Activated CD8-positive, alpha-beta memory T cell treated with anti-CD3 and anti-CD28 coated beads for 1 hour (primary cell): ENCODE data around the gene ABCC1.

ENCODE experiments used
- DNase-seq, 2 donors: peaks; one replicate each; pipeline ENCODE4 v3.0.0-alpha.2; 2020; ENCODE audit warnings: low read depth in 1 of 2; ENCODE audit errors: extremely low read depth in 1 of 2

The ABCC1 gene

DNA sequence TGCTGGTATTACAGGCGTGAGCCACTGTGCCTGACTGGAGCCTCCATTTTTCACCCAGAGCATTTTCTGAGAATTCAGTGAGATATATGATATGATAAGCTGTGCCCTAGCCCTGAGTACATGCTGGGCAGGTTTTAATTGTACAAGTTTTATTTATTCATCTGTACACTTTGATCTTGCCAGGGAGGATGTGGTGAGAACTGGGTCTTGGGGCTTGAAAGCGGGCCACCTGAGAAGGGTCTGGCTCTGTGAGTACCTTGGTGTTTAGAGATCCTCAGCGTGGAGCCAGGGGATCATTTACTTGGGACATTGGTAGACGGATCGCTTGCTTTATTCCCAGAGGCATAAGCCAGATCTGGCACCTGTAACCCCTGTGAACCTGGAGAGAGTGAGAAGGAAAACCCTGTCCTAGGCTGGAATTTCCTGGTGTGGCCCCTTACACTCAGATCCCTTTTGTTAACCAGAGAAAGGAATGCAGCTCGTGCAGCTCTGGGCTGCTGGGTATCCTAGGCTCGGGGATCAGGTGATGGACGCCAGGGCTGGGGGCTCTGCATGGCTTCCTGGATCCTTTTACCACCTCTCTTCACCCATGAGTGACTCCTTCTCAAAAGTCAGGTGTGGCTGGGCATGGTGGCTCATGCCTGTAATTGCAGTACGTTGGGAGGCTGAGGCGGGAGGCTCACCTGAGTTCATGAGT lies 91.9 kb downstream of the ABCC1 start:
- no peak for DNase-seq

GRCh38 chr16:16042076-16042475 lies 92.7 kb downstream of the ABCC1 start:
- no peak for DNase-seq

- no peak for DNase-seq
Observed at GRCh38 chr16:16045296-16045695, 95.9 kb downstream of the ABCC1 start.

DNA sequence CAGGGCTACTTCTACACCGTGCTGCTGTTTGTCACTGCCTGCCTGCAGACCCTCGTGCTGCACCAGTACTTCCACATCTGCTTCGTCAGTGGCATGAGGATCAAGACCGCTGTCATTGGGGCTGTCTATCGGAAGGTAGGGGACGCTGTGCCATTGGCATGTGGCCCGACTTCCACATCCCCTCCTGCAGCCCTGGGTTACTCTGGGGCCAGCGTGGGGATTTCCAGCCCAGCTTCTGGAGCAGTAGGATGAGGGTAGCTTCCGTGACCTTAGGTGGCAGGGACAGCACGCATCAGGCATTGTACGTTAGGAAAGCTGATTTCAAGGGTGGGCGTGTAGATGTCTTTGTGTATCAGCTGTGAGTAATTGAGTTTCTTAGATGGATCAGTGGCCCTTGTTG lies 96.5 kb downstream of the ABCC1 start:
- no peak for DNase-seq

DNA sequence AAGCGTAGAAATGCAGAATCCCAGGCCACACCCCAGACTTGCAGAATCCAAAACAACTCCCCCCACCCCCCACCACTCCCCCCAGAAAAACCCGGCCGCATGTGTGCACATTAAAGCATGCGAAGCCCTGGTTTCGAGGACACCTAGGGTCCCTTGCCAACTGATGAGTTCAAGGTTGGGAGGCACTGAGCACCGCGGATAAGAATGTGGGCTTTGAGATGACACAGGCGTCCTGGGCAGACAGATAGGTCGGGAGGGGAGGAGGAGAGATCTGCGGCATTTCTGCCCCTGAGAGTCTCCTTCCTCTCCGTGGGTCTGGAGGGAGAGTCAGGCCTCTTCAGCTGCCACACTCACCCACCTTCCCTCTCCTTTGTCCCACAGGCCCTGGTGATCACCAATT lies 98.3 kb downstream of the ABCC1 start:
- DNase-seq: no peak

DNA sequence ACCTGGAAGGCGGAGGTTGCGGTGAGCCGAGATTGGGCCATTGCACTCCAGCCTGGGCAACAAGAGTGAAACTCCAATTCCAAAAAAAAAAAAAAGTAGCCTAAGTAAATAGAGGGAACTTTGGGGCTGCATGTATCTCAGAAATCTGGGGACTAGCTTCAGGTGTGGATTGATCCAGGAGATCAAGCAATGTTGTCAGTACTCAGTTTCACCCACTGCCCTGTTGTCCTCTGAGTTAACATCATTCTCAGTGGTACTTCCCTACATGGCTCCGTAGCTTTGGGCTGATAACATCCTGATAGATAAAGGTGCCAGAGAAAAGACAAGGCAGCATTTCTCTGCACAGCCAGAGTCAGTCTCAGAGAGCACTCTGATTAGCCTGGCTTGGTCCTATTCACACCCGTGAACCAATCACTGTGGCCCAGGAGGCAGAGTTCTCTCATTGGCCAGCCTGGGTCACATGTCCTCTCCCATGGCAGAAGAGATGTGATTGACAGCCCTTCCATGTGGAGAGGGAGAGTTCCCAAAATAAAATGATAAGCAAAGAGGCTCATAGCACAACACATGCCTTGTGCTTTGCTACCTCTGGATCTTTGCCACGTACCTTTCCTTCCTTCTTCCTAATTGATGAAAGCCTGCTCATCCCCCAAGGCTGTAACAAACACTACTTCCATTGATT lies 99.6 kb downstream of the ABCC1 start:
- DNase-seq: no peak

DNA sequence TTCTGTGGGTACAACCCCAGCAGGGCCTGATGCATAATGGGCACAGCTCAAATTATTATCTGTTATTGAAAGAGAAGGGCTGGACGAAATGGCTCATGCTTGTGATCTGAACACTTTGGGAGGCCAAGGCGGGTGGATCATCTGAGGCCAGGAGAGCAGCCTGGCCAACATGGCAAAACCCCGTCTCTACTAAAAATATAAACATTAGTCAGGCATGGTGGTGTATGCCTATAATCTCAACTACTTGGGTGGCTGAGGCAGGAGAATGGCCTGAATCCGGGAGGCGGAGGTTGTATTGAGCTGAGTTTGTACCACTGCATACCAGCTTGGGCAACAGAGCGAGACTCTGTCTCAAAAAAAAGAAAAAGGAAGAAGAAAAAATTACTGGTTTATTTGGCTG lies 100.7 kb downstream of the ABCC1 start:
- DNase-seq: no peak

- DNase-seq: no peak
Observed at GRCh38 chr16:16051132-16051531, 101.7 kb downstream of the ABCC1 start.

- no peak for DNase-seq
Observed at GRCh38 chr16:16052916-16053315, 103.5 kb downstream of the ABCC1 start.

DNA sequence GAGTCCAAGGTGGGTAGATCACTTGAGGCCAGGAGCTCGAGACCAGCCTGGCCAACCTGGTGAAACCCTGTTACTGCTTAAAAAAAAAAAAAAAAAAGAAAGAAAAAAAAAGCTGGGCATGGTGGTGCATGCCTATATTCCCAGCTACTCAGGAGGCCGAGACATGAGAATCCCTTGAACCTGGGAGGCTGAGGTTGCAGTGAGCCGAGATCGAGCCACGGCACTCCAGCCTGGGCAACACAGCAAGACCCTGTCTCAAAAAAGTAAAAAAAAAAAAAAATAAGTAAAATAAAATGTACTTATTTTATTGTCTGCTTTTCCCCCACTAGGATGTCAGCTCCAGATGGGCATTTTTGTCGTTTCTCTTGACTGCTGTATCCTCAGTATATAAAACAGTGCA lies 107.7 kb downstream of the ABCC1 start:
- no peak for DNase-seq

- DNase-seq: no peak
Observed at GRCh38 chr16:16059160-16059559, 109.7 kb downstream of the ABCC1 start.

GRCh38 chr16:16059895-16060590 lies 110.6 kb downstream of the ABCC1 start:
- DNase-seq: no peak

DNA sequence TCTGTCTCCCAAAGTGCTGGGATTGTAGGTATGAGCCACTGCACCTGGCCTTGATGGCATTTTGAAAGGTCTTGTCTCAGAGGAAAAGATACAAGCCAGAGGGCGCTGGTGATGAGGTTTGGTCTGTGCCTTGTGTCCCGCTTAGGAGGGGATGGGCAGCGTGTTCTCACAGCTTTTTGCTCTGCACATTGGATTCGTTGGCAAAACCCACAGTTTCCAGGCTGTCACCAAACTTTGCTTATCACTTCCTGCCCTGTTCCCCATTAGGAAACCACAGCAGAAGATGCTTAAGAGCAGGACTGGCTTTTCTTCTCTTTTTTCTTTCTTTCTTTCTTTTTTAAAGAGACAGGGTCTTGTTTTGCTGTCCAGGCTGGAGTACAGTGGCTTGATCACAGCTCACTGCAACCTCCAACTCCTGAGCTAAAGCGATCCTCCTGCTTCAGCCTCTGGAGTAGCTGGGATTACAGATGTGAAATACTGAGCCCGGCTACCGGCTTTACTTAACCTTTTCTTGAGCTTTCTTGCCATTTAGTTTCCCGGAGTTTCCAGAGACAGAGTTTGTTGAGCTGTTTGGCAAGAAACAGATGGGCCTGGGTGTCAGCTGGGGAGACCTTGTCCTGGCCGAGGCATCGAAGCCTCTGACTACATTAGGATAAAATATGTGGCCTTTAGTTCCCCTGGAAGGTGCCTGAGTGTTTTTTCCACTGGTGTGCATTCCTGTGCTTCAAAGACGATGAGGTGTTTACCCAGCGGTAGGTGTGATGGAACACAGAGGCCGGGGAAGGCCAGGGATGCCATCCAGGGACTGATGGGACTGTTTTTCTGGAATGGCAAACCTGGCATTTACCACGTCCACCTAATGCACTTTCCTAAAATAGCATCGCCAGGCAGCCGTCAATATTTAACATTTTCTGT lies 112.9 kb downstream of the ABCC1 start:
- DNase-seq: no peak

DNA sequence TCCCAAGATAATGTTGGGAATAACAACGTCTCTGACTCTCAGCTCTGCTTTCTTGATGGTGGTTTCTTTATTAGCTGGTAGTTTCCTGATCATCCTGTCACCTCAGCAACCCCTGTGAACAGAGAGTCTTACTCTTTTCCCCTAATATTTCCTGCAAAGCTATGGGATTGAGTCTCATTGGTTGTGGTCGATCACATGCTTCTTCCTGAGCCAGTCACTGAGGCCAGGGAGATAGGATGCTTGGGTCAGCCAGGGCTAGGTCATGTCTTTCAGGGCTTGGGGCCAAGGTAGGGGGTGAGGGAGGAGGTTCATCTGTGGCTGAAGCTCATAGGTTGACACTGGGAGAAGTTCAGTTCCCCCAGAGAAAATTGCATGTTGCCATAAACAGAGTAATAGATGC lies 114.3 kb downstream of the ABCC1 start:
- no peak for DNase-seq

GRCh38 chr16:16064874-16065384 lies 115.5 kb downstream of the ABCC1 start:
- no peak for DNase-seq

GRCh38 chr16:16067127-16067526 lies 117.7 kb downstream of the ABCC1 start:
- no peak for DNase-seq

GRCh38 chr16:16071631-16072244 lies 122.3 kb downstream of the ABCC1 start:
- no peak for DNase-seq

DNA sequence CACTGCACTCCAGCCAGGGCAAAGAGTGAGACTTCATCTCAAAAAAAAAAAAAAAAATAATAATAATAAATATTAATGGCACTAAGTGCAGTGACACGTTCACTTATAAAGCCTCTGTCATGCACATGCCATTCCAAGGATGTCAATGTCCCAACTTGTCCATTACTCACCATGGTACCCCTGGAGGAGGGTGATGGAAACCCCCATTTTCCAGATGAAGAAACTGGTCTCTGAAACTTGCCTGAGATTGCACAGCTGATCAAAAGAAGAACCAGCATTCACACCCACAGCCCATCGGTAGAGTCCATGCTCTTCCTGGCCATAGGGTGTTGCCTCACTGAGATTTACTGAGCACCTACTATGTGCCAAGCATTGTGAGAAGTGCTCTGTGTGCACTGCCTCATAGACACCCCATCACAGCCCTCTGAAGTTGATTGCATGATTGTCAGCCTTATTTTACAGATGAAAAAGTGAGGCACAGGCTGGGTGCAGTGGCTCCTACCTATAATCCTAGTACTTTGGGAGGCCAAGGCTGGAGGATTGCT lies 123.7 kb downstream of the ABCC1 start:
- DNase-seq: no peak

GRCh38 chr16:16073891-16074881 lies 124.8 kb downstream of the ABCC1 start:
- no peak for DNase-seq
